A673 (cell line): ENCODE data around the gene AQP7.
"Not testable (repeated sequence)": the region's sequence is repeated elsewhere in the genome, so short reads cannot be mapped to it uniquely, and the experiment has no call there.

Experiments used
- EZH2 ChIP-seq: fragments of 200-600 bp; sonication (generic); IDR thresholded peaks from 2 replicates; pipeline ENCODE4 v1.6.1; 2017; ENCODE audit warnings: borderline replicate concordance, low read depth, mild to moderate bottlenecking, mixed read lengths, antibody characterized with exemption, low read length; ENCODE audit not compliant: poor library complexity, severe bottlenecking
- TF ChIP-seq, protein P1 (sequence below): fragments of 300-800, 200-600 bp; sonication (generic); conservative IDR thresholded peaks from 2 replicates; pipeline ENCODE4 v1.5.1; 2017; ENCODE audit warnings: low read depth, mild to moderate bottlenecking, antibody characterized with exemption, low read length, moderate library complexity, mixed read lengths

DNA sequence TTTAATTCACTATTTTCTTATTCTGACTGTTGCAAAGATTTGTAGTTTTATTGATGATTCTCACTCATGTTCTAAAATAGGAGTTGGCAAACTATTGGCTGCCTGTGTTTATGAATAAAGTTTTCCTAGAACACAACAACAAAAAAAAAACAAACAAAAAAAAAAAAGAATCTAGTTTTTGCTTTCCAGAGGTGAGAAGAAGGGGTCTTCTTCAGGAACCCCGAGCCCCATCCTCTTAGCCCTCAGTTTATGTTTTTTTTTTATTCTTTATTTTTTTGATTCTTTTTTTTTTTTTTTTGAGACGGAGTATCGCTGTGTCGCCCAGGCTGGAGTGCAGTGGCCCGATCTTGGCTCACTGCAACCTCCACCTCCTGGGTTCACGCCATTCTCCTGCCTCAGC, 22.1 kb upstream of the AQP7 start:
- TF ChIP-seq, protein P1, sequence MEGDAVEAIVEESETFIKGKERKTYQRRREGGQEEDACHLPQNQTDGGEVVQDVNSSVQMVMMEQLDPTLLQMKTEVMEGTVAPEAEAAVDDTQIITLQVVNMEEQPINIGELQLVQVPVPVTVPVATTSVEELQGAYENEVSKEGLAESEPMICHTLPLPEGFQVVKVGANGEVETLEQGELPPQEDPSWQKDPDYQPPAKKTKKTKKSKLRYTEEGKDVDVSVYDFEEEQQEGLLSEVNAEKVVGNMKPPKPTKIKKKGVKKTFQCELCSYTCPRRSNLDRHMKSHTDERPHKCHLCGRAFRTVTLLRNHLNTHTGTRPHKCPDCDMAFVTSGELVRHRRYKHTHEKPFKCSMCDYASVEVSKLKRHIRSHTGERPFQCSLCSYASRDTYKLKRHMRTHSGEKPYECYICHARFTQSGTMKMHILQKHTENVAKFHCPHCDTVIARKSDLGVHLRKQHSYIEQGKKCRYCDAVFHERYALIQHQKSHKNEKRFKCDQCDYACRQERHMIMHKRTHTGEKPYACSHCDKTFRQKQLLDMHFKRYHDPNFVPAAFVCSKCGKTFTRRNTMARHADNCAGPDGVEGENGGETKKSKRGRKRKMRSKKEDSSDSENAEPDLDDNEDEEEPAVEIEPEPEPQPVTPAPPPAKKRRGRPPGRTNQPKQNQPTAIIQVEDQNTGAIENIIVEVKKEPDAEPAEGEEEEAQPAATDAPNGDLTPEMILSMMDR: not testable (repeated sequence)
- TF ChIP-seq EZH2: not testable (repeated sequence)
